CD14-positive monocyte (primary cell): ENCODE results near the gene CKAP4. TPM values are rescaled to one million over a fixed set of nuclear protein-coding genes. Genes with fewer than 3 reads are reported as not detected.

ENCODE experiments used
- DNase-seq, 3 donors: peaks; one replicate each; pipeline ENCODE4 v3.0.0-alpha.2; 2011 to 2022
- H2AFZ ChIP-seq: 2 replicates; pipeline ENCODE4 v1.6.0; 2012; ENCODE audit warnings: mild to moderate bottlenecking, low read depth, low read length, inconsistent platforms; ENCODE audit not compliant: insufficient read depth, poor library complexity, severe bottlenecking
- H3K27ac ChIP-seq, 2 donors: 1 replicate in 1 of 2; 2 replicates in 1 of 2; pipeline ENCODE4 v1.5.1; 2012 to 2013; ENCODE audit warnings: low read length in 2 of 2, control low read depth in 1 of 2, inconsistent platforms in 1 of 2, low read depth in 1 of 2, mild to moderate bottlenecking in 1 of 2
- H3K27me3 ChIP-seq, 2 donors: one replicate each; pipeline versions ENCODE4 v1.6.0 to v1.6.1; 2011 to 2013; ENCODE audit warnings: low read length in 2 of 2; ENCODE audit not compliant: control insufficient read depth in 2 of 2, insufficient read depth in 2 of 2
- H3K36me3 ChIP-seq, 2 donors: replicated peaks in 1 of 2; 1 replicate in 1 of 2; 2 replicates in 1 of 2; pipeline versions ENCODE4 v1.5.1 to v1.6.1; 2012 to 2013; ENCODE audit warnings: low read length in 2 of 2, control low read depth in 1 of 2, inconsistent platforms in 1 of 2, mild to moderate bottlenecking in 1 of 2; ENCODE audit not compliant: insufficient read depth in 2 of 2, control insufficient read depth in 1 of 2
- H3K4me1 ChIP-seq, 2 donors: 1 replicate in 1 of 2; 2 replicates in 1 of 2; pipeline versions ENCODE4 v1.5.1 to v1.6.1; 2012 to 2013; ENCODE audit warnings: low read length in 2 of 2, control low read depth in 1 of 2, inconsistent platforms in 1 of 2, mild to moderate bottlenecking in 1 of 2, moderate library complexity in 1 of 2; ENCODE audit not compliant: insufficient read depth in 2 of 2, control insufficient read depth in 1 of 2
- H3K4me2 ChIP-seq: replicated peaks from 2 replicates; pipeline ENCODE3; 2012; ENCODE audit warnings: low read length, moderate library complexity, mild to moderate bottlenecking; ENCODE audit not compliant: poor library complexity, severe bottlenecking; ENCODE audit errors: extremely low read depth
- H3K4me3 ChIP-seq, 3 experiments: fragments of 200-600 bp in 1 of 3; sonication (generic) in 1 of 3; replicated peaks in 1 of 3; 1 replicate in 2 of 3; 2 replicates in 1 of 3; pipeline ENCODE4 v1.5.1; 2011 to 2013; ENCODE audit warnings: low read length in 3 of 3, mild to moderate bottlenecking in 3 of 3, control low read depth in 2 of 3, low read depth in 2 of 3, inconsistent platforms in 1 of 3, moderate library complexity in 1 of 3
- H3K79me2 ChIP-seq: 2 replicates; pipeline ENCODE4 v1.6.0; 2012; ENCODE audit warnings: mild to moderate bottlenecking, control low read depth, inconsistent platforms, low read length, moderate library complexity; ENCODE audit not compliant: insufficient read depth
- H3K9ac ChIP-seq: 2 replicates; pipeline ENCODE4 v1.6.0; 2017; ENCODE audit warnings: low read length, mild to moderate bottlenecking; ENCODE audit not compliant: insufficient read depth, poor library complexity, severe bottlenecking
- H3K9me3 ChIP-seq, 2 donors: replicated peaks in 1 of 2; 1 replicate in 1 of 2; 2 replicates in 1 of 2; pipeline versions ENCODE4 v1.5.1 to v1.6.1; 2012 to 2013; ENCODE audit warnings: low read length in 2 of 2, control low read depth in 1 of 2; ENCODE audit not compliant: control insufficient read depth in 1 of 2, insufficient read depth in 1 of 2
- H4K20me1 ChIP-seq: 2 replicates; pipeline ENCODE4 v1.6.0; 2012; ENCODE audit warnings: mild to moderate bottlenecking, low read length, control low read depth, moderate library complexity; ENCODE audit not compliant: insufficient read depth
- H3K27ac Mint-ChIP-seq, 7 donors: one replicate each; pipeline ENCODE4 v1.8.0; 2020; ENCODE audit warnings: mild to moderate bottlenecking in 7 of 7, mixed read lengths in 7 of 7, moderate library complexity in 6 of 7, inconsistent platforms in 2 of 7
- H3K27me3 Mint-ChIP-seq, 3 donors: one replicate each; pipeline ENCODE4 v1.8.0; 2021 to 2022; ENCODE audit warnings: low read depth in 3 of 3, mild to moderate bottlenecking in 3 of 3, mixed read lengths in 3 of 3, moderate library complexity in 3 of 3, inconsistent platforms in 1 of 3
- H3K36me3 Mint-ChIP-seq, 2 donors: one replicate each; pipeline ENCODE4 v1.8.0; 2020; ENCODE audit warnings: mixed read lengths in 2 of 2, inconsistent platforms in 1 of 2, mild to moderate bottlenecking in 1 of 2
- H3K4me1 Mint-ChIP-seq: one replicate; pipeline ENCODE4 v1.8.0; 2020; ENCODE audit warnings: mild to moderate bottlenecking, mixed read lengths
- H3K4me3 Mint-ChIP-seq, 2 donors: one replicate each; pipeline ENCODE4 v1.8.0; 2020; ENCODE audit warnings: mild to moderate bottlenecking in 2 of 2, mixed read lengths in 2 of 2, moderate library complexity in 1 of 2
- H3K9me3 Mint-ChIP-seq, 7 donors: one replicate each; pipeline ENCODE4 v1.8.0; 2020 to 2022; ENCODE audit warnings: mixed read lengths in 7 of 7, mild to moderate bottlenecking in 6 of 7, moderate library complexity in 6 of 7, inconsistent platforms in 2 of 7
- CTCF ChIP-seq: fragments of 200-600 bp; IDR thresholded peaks from one replicate; pipeline ENCODE4 v1.8.0; 2022; ENCODE audit warnings: antibody characterized with exemption, mild to moderate bottlenecking
- WGBS: methylation state at CpG from one replicate; pipeline ENCODE4 v1.1.5; 2013; ENCODE audit warnings: missing lambda C conversion rate; ENCODE audit not compliant: insufficient coverage; 5-methylcytosine and 5-hydroxymethylcytosine counted together
- intact Hi-C, 2 donors: fragments of 100-400 bp; cut with micrococcal nuclease; formaldehyde crosslinking; loops; one replicate each; pipeline versions ENCODE4 v1.15.0 to v1.15.1; 2023
- polyA plus RNA-seq, 3 donors: library from polyadenylated mRNA; depleted of rRNA in 1 of 3; unstranded in 2 of 3; stranded (reverse) in 1 of 3; fragments of 300-500 nt in 2 of 3; fragments of >200 nt in 1 of 3; fragmentation: Illumina TruSeq in 2 of 3; gene quantifications; 1 replicate in 2 of 3; 2 replicates in 1 of 3; pipeline ENCODE4 v1.2.3, GENCODE V29; 2012 to 2021

CKAP4 gene
- polyA plus RNA-seq, 3 donors, result 46.9 to 59.4 (median 55.9) TPM

- intact Hi-C loops, result no loop called here
- no CpG with 5 or more reads among the region's 1 CpG for WGBS
- Histone ChIP-seq H3K79me2 (no peaks in the 10 kb centered on the region), H3K4me1 (peaks cover 0 to 8% of the 10 kb centered on the region in 2 donors), H3K27me3 (no peaks in the 10 kb centered on the region), H3K9ac (no peak overlapping the region), H3K9me3 (no peaks in the 10 kb centered on the region), H3K27ac (no peak overlapping the region), H2AFZ (no peak overlapping the region), H4K20me1 (no peaks in the 10 kb centered on the region), H3K4me2 (no peak overlapping the region), H3K36me3 (no peaks in the 10 kb centered on the region), H3K4me3 (no peak overlapping the region)
- Mint-ChIP-seq H3K4me3 (no peak overlapping the region), H3K4me1 (peaks cover 4% of the 10 kb centered on the region), H3K27me3 (peaks cover 0 to 7% (median 5%) of the 10 kb centered on the region in 3 donors), H3K36me3 (peaks cover 0 to 3% of the 10 kb centered on the region in 2 donors), H3K27ac (no peak overlapping the region), H3K9me3 (peaks cover 0 to 6% (median 0%) of the 10 kb centered on the region in 7 donors)
- no peak for TF ChIP-seq CTCF
- DNase-seq, result no peak
These were observed 11.1 kb upstream of the CKAP4 start for GRCh38 chr12:106258935-106259334.

- Histone ChIP-seq H3K36me3 (no peaks in the 10 kb centered on the region), H3K4me1 (peaks cover 0 to 8% of the 10 kb centered on the region in 2 donors), H3K9ac (no peak overlapping the region), H3K27me3 (no peaks in the 10 kb centered on the region), H2AFZ (no peak overlapping the region), H3K4me2 (no peak overlapping the region), H3K27ac (no peak overlapping the region), H3K79me2 (no peaks in the 10 kb centered on the region), H4K20me1 (no peaks in the 10 kb centered on the region), H3K9me3 (no peaks in the 10 kb centered on the region), H3K4me3 (no peak overlapping the region)
- Mint-ChIP-seq H3K9me3 (peaks cover 0 to 6% (median 0%) of the 10 kb centered on the region in 7 donors), H3K36me3 (peaks cover 0 to 3% of the 10 kb centered on the region in 2 donors), H3K27me3 (peaks cover 0 to 3% (median 0%) of the 10 kb centered on the region in 3 donors), H3K27ac (no peak overlapping the region), H3K4me3 (no peak overlapping the region), H3K4me1 (peaks cover 4% of the 10 kb centered on the region)
- WGBS, result no CpG with 5 or more reads among the region's 4 CpGs
- intact Hi-C loops, result no loop called here
- no peak for DNase-seq
- no peak for TF ChIP-seq CTCF
These were observed 10.4 kb upstream of the CKAP4 start for GRCh38 chr12:106258226-106258625.
